Measurements from ENCODE around the gene LCMT2.

DNA sequence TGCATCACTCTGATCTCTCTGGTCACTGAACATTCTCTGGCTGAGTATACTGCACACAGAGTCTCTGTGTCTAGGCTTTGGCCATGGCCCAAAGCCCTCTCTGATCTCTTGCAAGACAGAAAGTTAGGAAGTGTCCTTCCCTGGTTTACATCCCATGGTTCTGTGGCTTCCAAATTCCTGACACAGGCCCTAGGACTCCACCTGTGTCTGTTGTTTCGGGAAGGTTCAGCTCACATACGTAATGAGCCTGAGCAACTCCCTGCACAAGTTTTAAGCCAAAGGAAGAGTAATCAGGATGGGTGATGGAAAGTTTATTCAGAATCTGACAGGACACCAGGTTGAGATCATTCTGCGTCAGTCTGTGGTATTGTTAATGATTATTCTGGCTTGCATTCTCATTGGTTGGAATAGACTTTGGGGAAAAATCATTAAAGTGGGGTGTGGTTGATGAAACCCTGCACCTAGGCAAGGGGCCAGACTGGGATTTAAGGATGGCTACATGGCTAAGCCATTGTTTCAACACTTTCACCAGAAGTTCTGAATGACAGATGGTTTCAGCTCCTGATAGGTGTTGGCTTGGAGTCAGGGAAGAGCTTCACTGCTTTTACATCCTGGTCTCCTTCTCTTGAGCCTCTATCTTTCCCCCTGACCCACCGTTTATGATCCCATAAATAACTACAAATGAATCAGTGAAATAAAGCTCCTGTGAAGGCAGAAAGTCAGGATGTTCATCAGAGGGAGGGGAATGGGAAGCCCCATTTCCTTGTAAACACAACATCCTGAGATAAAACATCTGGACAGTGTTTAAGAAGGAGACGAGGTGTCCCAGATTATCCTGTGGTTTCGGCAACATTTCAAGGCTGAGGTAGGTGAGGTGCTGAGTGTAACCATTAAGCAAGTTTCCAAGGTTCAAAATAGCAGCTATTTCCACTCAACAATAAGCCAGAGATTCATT, 14.1 kb downstream of the LCMT2 start:
- TF ChIP-seq, protein P1, sequence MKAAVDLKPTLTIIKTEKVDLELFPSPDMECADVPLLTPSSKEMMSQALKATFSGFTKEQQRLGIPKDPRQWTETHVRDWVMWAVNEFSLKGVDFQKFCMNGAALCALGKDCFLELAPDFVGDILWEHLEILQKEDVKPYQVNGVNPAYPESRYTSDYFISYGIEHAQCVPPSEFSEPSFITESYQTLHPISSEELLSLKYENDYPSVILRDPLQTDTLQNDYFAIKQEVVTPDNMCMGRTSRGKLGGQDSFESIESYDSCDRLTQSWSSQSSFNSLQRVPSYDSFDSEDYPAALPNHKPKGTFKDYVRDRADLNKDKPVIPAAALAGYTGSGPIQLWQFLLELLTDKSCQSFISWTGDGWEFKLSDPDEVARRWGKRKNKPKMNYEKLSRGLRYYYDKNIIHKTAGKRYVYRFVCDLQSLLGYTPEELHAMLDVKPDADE (IDR thresholded peaks at IDR 0.05), result no peak
- TF ChIP-seq, protein P2, sequence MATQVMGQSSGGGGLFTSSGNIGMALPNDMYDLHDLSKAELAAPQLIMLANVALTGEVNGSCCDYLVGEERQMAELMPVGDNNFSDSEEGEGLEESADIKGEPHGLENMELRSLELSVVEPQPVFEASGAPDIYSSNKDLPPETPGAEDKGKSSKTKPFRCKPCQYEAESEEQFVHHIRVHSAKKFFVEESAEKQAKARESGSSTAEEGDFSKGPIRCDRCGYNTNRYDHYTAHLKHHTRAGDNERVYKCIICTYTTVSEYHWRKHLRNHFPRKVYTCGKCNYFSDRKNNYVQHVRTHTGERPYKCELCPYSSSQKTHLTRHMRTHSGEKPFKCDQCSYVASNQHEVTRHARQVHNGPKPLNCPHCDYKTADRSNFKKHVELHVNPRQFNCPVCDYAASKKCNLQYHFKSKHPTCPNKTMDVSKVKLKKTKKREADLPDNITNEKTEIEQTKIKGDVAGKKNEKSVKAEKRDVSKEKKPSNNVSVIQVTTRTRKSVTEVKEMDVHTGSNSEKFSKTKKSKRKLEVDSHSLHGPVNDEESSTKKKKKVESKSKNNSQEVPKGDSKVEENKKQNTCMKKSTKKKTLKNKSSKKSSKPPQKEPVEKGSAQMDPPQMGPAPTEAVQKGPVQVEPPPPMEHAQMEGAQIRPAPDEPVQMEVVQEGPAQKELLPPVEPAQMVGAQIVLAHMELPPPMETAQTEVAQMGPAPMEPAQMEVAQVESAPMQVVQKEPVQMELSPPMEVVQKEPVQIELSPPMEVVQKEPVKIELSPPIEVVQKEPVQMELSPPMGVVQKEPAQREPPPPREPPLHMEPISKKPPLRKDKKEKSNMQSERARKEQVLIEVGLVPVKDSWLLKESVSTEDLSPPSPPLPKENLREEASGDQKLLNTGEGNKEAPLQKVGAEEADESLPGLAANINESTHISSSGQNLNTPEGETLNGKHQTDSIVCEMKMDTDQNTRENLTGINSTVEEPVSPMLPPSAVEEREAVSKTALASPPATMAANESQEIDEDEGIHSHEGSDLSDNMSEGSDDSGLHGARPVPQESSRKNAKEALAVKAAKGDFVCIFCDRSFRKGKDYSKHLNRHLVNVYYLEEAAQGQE (IDR thresholded peaks at IDR 0.05; ENCODE audit: unreplicated experiment), result no peak
- TF ChIP-seq, protein P3, sequence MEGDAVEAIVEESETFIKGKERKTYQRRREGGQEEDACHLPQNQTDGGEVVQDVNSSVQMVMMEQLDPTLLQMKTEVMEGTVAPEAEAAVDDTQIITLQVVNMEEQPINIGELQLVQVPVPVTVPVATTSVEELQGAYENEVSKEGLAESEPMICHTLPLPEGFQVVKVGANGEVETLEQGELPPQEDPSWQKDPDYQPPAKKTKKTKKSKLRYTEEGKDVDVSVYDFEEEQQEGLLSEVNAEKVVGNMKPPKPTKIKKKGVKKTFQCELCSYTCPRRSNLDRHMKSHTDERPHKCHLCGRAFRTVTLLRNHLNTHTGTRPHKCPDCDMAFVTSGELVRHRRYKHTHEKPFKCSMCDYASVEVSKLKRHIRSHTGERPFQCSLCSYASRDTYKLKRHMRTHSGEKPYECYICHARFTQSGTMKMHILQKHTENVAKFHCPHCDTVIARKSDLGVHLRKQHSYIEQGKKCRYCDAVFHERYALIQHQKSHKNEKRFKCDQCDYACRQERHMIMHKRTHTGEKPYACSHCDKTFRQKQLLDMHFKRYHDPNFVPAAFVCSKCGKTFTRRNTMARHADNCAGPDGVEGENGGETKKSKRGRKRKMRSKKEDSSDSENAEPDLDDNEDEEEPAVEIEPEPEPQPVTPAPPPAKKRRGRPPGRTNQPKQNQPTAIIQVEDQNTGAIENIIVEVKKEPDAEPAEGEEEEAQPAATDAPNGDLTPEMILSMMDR (conservative IDR thresholded peaks at IDR 0.05; ENCODE audit: low read depth in 2 of 2), result no peak
- TF ChIP-seq EZH2 (IDR thresholded peaks at IDR 0.05; ENCODE audit: low read depth, unreplicated experiment), result no peak
- TF ChIP-seq POLR2AphosphoS5 (IDR thresholded peaks at IDR 0.05; ENCODE audit: low read depth), result no peak
- TF ChIP-seq EZH2phosphoT487 (IDR thresholded peaks at IDR 0.05; ENCODE audit: unreplicated experiment), result no peak
- no peak for TF ChIP-seq CREB1 (CRISPR knock-in tag; IDR thresholded peaks at IDR 0.05; ENCODE audit: low read depth)
- TF ChIP-seq ZNF114 (CRISPR knock-in tag; IDR thresholded peaks at IDR 0.05), result no peak
- no peak for TF ChIP-seq STAT1 (IDR thresholded peaks at IDR 0.05; ENCODE audit: unreplicated experiment)

All from GM23338 (cell line).